ENCODE measurements around the gene DEFB125. TPM values are rescaled to one million over a fixed set of nuclear protein-coding genes. Genes with fewer than 3 reads are reported as not detected.
"Not testable (repeated sequence)": the region's sequence is repeated elsewhere in the genome, so short reads cannot be mapped to it uniquely, and the experiment has no call there.

DEFB125 gene
- total and polyA plus RNA-seq, 8 donors, result not detected

DNA sequence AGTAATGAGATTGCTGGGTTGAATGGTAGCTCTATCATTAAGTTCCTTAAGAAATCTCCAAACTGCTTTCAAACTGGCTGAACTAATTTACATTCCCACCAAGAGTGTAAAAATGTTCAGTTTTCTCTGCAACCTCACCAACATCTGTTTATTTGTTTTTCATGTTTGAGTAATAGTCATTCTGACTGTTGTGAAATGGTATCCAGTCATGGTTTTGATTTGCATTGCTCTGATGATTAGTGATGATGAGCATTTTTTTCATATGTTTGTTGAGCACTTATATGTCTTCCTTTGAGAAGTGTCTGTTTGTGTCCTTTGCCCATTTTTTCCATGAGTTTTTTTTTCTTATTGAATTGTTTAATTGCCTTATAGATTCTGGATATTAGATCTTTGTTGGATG is 24.9 kb downstream of the DEFB125 start:
- FAIRE-seq, result no peak
- TF ChIP-seq, protein P1, sequence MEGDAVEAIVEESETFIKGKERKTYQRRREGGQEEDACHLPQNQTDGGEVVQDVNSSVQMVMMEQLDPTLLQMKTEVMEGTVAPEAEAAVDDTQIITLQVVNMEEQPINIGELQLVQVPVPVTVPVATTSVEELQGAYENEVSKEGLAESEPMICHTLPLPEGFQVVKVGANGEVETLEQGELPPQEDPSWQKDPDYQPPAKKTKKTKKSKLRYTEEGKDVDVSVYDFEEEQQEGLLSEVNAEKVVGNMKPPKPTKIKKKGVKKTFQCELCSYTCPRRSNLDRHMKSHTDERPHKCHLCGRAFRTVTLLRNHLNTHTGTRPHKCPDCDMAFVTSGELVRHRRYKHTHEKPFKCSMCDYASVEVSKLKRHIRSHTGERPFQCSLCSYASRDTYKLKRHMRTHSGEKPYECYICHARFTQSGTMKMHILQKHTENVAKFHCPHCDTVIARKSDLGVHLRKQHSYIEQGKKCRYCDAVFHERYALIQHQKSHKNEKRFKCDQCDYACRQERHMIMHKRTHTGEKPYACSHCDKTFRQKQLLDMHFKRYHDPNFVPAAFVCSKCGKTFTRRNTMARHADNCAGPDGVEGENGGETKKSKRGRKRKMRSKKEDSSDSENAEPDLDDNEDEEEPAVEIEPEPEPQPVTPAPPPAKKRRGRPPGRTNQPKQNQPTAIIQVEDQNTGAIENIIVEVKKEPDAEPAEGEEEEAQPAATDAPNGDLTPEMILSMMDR (IDR thresholded peaks at IDR 0.05), result no peak

DNA sequence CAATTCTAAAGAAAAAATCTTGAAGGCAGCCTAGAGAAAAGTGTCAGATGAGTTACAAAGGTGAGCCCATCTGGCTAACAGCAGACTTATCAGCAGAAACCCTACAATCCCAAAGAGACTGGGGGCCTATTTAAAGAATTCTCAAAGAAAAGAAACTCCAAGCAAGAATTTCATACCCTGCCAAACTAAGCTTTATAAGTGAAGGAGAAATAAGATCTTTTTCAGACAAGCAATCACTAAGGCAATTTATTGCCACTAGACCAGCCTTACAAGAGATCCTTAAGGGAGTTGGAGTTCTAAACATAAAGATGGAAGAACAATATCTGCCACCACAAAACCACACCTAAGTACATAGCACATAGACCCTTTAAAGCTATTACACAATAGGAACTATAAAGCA is 30.0 kb downstream of the DEFB125 start:
- peaks cover 0 to 11% (median 3%) of the 10 kb centered on the region in 4 donors for H3K27me3 ChIP-seq
- intact Hi-C loops (cut with DNase I), result no loop called here
- TF ChIP-seq, protein P1 (IDR thresholded peaks at IDR 0.05), result no peak
- ATAC-seq (no peak), FAIRE-seq (no peak), DNase-seq (no peak)
- no peak overlapping the region for H3K4me3 ChIP-seq
- no peak overlapping the region for H3K27ac ChIP-seq
- H3K36me3 ChIP-seq, result no peaks in the 10 kb centered on the region
- H3K4me1 ChIP-seq, result no peaks in the 10 kb centered on the region
- no peaks in the 10 kb centered on the region for H3K9me3 ChIP-seq

More for the DNA sequence above, 24.9 kb downstream of the DEFB125 start:
- Histone ChIP-seq H3K4me3 (no peak overlapping the region), H3K4me1 (no peaks in the 10 kb centered on the region), H3K27ac (no peak overlapping the region), H3K36me3 (no peaks in the 10 kb centered on the region), H3K27me3 (no peaks in the 10 kb centered on the region), H3K9me3 (no peaks in the 10 kb centered on the region)
- intact Hi-C loops (cut with DNase I), result no loop called here
- ATAC-seq, result no peak
- DNase-seq, result no peak

DNA sequence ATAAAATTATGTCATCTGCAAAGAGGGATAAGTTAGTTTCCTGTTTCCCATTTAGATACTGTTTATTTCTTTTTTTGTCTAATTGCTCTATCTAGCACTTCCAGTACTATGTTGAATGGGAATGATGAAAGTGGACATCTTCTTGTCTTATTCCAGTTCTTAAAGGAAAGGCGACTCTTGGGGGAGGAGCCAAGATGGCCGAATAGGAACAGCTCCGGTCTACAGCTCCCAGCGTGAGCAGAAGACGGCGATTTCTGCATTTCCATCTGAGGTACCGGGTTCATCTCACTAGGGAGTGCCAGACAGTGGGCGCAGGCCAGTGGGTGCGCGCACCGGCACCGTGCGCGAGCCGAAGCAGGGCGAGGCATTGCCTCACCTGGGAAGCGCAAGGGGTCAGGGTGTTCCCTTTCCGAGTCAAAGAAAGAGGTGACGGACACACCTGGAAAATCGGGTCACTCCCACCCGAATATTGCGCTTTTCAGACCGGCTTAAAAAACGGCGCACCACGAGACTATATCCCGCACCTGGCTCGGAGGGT is 42.4 kb downstream of the DEFB125 start:
- H3K27me3 ChIP-seq; FAIRE-seq; DNase-seq; intact Hi-C loops (cut with DNase I); H3K4me3 ChIP-seq; H3K27ac ChIP-seq; ATAC-seq; H3K36me3 ChIP-seq; H3K9me3 ChIP-seq; H3K4me1 ChIP-seq: not testable (repeated sequence)
- 78% methylated on average over 20 to 28 of the region's 28 CpGs for whole genome bisulfite sequencing, 2 donors

DNA sequence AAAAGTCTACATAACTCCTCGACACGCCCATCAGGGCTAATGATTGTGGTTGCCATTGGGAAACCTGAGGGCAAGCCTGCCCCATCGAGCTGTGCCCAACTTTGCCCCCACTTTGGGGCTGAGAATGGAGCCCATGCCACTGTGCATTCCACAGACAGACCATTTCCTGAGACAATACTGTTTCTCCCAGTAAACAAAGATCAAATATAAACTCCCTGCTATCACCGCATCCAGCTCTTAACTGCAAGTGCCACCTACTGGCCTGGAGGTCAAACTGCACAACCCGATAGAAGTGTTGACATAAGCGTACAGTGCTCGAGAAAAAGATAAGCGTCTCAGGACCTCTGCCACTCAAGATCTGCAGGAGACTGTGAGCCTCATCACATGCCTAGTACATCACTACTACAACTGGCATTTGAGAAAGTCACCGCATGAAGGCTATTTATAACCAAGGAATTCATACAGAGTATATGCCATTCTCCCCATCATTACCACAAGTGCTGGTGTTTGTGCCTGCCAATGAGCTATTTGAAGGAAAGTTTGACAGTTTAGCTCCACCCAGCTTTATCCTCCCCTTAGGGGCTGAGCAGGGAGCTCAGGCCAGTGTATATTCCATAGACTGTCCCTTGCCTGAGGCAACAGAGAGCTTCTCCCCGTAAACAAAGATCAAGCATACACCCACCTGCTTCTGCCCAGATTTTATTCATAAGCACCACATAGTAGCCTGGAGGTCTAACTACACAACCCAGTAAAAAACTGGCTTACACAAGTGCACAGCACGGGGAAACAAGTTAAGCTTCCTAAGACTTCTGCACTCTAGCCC is 50.4 kb downstream of the DEFB125 start:
- intact Hi-C loops (cut with DNase I), result no loop called here
- DNase-seq, result no peak
- ATAC-seq, result no peak
- TF ChIP-seq, protein P1 (IDR thresholded peaks at IDR 0.05), result no peak
- Histone ChIP-seq H3K27me3 (peaks cover 0 to 25% (median 0%) of the 10 kb centered on the region in 4 donors), H3K36me3 (no peaks in the 10 kb centered on the region), H3K4me1 (no peaks in the 10 kb centered on the region), H3K9me3 (no peaks in the 10 kb centered on the region), H3K4me3 (no peak overlapping the region), H3K27ac (no peak overlapping the region)
- 56 to 61% methylated on average over 11 of the region's 11 CpGs for WGBS, 2 donors
- no peak for FAIRE-seq

DNA sequence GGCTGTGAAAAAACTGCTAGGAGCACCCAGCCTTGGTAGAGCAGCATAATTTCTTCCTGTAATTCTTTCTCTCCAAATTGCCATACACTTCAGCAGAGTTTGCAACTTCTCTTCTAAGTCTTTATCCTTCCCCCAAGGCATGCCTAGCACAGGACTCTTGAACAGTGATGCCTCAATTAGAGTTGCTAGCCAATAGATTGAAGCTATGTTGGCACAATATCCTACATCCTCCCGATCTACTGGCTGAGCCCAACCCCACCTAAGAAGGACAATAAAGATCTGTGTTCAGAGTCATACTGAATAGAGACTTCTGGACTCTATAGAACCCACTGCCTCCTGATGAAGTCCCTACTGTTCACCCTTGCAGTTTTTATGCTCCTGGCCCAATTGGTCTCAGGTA is 54.8 kb downstream of the DEFB125 start, which contains the start of gene DEFB126:
TSS of gene DEFB126 (plus strand) at position 301 of the 400 bp plus-strand sequence. CDS start at position 340, 39 bp downstream.
- no peak within 1 kb of the TSS for H3K4me3 ChIP-seq
- H3K4me1 ChIP-seq, result no peaks in the 10 kb centered on the region
- 23 to 29% methylated on average over 1 of the region's 1 CpG for WGBS, 2 donors
- intact Hi-C loops (cut with DNase I), result no loop called here
- H3K36me3 ChIP-seq, result no peaks in the 10 kb centered on the region
- no peaks in the 10 kb centered on the region for H3K9me3 ChIP-seq
- TF ChIP-seq, protein P1 (IDR thresholded peaks at IDR 0.05), result no peak
- ATAC-seq, result no peak
- H3K27ac ChIP-seq, result no peak within 1 kb of the TSS
- H3K27me3 ChIP-seq, result peaks cover 0 to 25% (median 0%) of the 10 kb centered on the region in 4 donors
- no peak for DNase-seq
- no peak for FAIRE-seq

Measured in pancreas (tissue), 10 donors.